Activated CD4-positive, alpha-beta T cell treated with anti-CD3 and anti-CD28 coated beads, Interleukin-2, amount 10 ng/mL, durations not matched to agents 7 days and 5 days (primary cell): ENCODE results near the gene XPR1. TPM values are rescaled to one million over a fixed set of nuclear protein-coding genes. Genes with fewer than 3 reads are reported as not detected.
"Not testable (repeated sequence)": the region's sequence is repeated elsewhere in the genome, so short reads cannot be mapped to it uniquely, and the experiment has no call there.

Experiments used
- CTCF ChIA-PET: fragments of 350-600 bp; sonication (Branson Sonifier 250); formaldehyde crosslinking; loops from one replicate; lab custom pipeline; 2021; ENCODE audit warnings: antibody characterized with exemption; lab: Charles Lee
- POLR2A ChIA-PET: fragments of 350-600 bp; sonication (Branson Sonifier 250); formaldehyde crosslinking; loops from one replicate; lab custom pipeline; 2021; ENCODE audit warnings: antibody characterized with exemption; lab: Charles Lee
- DNase-seq: peaks from one replicate; pipeline ENCODE4 v3.0.0-alpha.2; 2020
- H3K27ac Mint-ChIP-seq: one replicate; pipeline ENCODE4 v1.8.0; 2021; ENCODE audit warnings: mild to moderate bottlenecking, moderate library complexity, mixed read lengths
- H3K27me3 Mint-ChIP-seq: one replicate; pipeline ENCODE4 v1.8.0; 2021; ENCODE audit warnings: mixed read lengths
- H3K36me3 Mint-ChIP-seq: one replicate; pipeline ENCODE4 v1.8.0; 2021; ENCODE audit warnings: low read depth, mixed read lengths
- H3K4me1 Mint-ChIP-seq: one replicate; pipeline ENCODE4 v1.8.0; 2021; ENCODE audit warnings: mixed read lengths
- H3K4me3 Mint-ChIP-seq: one replicate; pipeline ENCODE4 v1.8.0; 2021; ENCODE audit warnings: mild to moderate bottlenecking, moderate library complexity, mixed read lengths
- H3K9me3 Mint-ChIP-seq: one replicate; pipeline ENCODE4 v1.8.0; 2021; ENCODE audit warnings: mixed read lengths
- total RNA-seq, 2 experiments: library from RNA; stranded (reverse); gene quantifications; one replicate each; pipeline ENCODE4 v1.2.3, GENCODE V29; 2021

Gene XPR1
- total RNA-seq, 2 experiments from 2014 or later: 18.0 to 20.5 TPM

GRCh38 chr1:180720753-180721152 is 88.9 kb downstream of the XPR1 start:
- no peak overlapping the region for H3K27ac Mint-ChIP-seq
- no peaks in the 10 kb centered on the region for H3K27me3 Mint-ChIP-seq
- no peak for DNase-seq
- H3K4me3 Mint-ChIP-seq: no peak overlapping the region
- no peaks in the 10 kb centered on the region for H3K4me1 Mint-ChIP-seq
- POLR2A ChIA-PET: no interaction called here
- peaks cover 4% of the 10 kb centered on the region for H3K9me3 Mint-ChIP-seq
- peaks cover 2% of the 10 kb centered on the region for H3K36me3 Mint-ChIP-seq
- CTCF ChIA-PET: no interaction called here

- Mint-ChIP-seq H3K27me3 (no peaks in the 10 kb centered on the region), H3K9me3 (peaks cover 12% of the 10 kb centered on the region), H3K4me3 (no peak overlapping the region), H3K4me1 (no peaks in the 10 kb centered on the region), H3K36me3 (peaks cover 2% of the 10 kb centered on the region), H3K27ac (no peak overlapping the region)
- ChIA-PET POLR2A (no interaction called here), CTCF (no interaction called here)
- DNase-seq: no peak
Observed at GRCh38 chr1:180722586-180722985, 90.8 kb downstream of the XPR1 start.

GRCh38 chr1:180724055-180724454 is 92.2 kb downstream of the XPR1 start:
- H3K27me3 Mint-ChIP-seq: no peaks in the 10 kb centered on the region
- DNase-seq: no peak
- no peaks in the 10 kb centered on the region for H3K4me1 Mint-ChIP-seq
- ChIA-PET POLR2A (no interaction called here), CTCF (no interaction called here)
- H3K9me3 Mint-ChIP-seq: peaks cover 20% of the 10 kb centered on the region
- H3K27ac Mint-ChIP-seq: no peak overlapping the region
- H3K4me3 Mint-ChIP-seq: no peak overlapping the region
- peaks cover 6% of the 10 kb centered on the region for H3K36me3 Mint-ChIP-seq

- CTCF ChIA-PET, DNase-seq, POLR2A ChIA-PET: not testable (repeated sequence)
Observed at GRCh38 chr1:180726024-180726423, 94.2 kb downstream of the XPR1 start.

GRCh38 chr1:180727751-180728150 is 95.9 kb downstream of the XPR1 start:
- H3K4me3 Mint-ChIP-seq, H3K4me1 Mint-ChIP-seq, H3K27ac Mint-ChIP-seq, H3K27me3 Mint-ChIP-seq, POLR2A ChIA-PET, DNase-seq, CTCF ChIA-PET: not testable (repeated sequence)
- Mint-ChIP-seq H3K9me3 (peaks cover 39% of the 10 kb centered on the region), H3K36me3 (peaks cover 10% of the 10 kb centered on the region)

More at GRCh38 chr1:180726024-180726423, 94.2 kb downstream of the XPR1 start:
- H3K4me1 Mint-ChIP-seq, H3K27me3 Mint-ChIP-seq, H3K36me3 Mint-ChIP-seq, H3K4me3 Mint-ChIP-seq, H3K27ac Mint-ChIP-seq: not testable (repeated sequence)
- H3K9me3 Mint-ChIP-seq: peaks cover 32% of the 10 kb centered on the region

- POLR2A ChIA-PET: no interaction called here
- no peaks in the 10 kb centered on the region for H3K27me3 Mint-ChIP-seq
- no peak overlapping the region for H3K4me3 Mint-ChIP-seq
- H3K36me3 Mint-ChIP-seq: peaks cover 15% of the 10 kb centered on the region
- CTCF ChIA-PET: no interaction called here
- peaks cover 44% of the 10 kb centered on the region for H3K9me3 Mint-ChIP-seq
- no peak for DNase-seq
- H3K4me1 Mint-ChIP-seq: no peaks in the 10 kb centered on the region
- H3K27ac Mint-ChIP-seq: no peak overlapping the region
Observed at GRCh38 chr1:180728472-180729106, 96.8 kb downstream of the XPR1 start.

- Mint-ChIP-seq H3K36me3 (peaks cover 26% of the 10 kb centered on the region), H3K4me3 (no peak overlapping the region), H3K4me1 (no peaks in the 10 kb centered on the region), H3K27me3 (no peaks in the 10 kb centered on the region), H3K9me3 (peaks cover 59% of the 10 kb centered on the region), H3K27ac (no peak overlapping the region)
- POLR2A ChIA-PET: no interaction called here
- DNase-seq: no peak
- CTCF ChIA-PET: no interaction called here
Observed at GRCh38 chr1:180731131-180731530, 99.3 kb downstream of the XPR1 start.

GRCh38 chr1:180732866-180733265 is 101.0 kb downstream of the XPR1 start:
- peaks cover 27% of the 10 kb centered on the region for H3K36me3 Mint-ChIP-seq
- ChIA-PET POLR2A (no interaction called here), CTCF (no interaction called here)
- no peak overlapping the region for H3K4me3 Mint-ChIP-seq
- no peak overlapping the region for H3K27ac Mint-ChIP-seq
- no peak for DNase-seq
- H3K27me3 Mint-ChIP-seq: no peaks in the 10 kb centered on the region
- H3K9me3 Mint-ChIP-seq: peaks cover 60% of the 10 kb centered on the region
- no peaks in the 10 kb centered on the region for H3K4me1 Mint-ChIP-seq

GRCh38 chr1:180734366-180734765 is 102.5 kb downstream of the XPR1 start:
- H3K9me3 Mint-ChIP-seq: peaks cover 53% of the 10 kb centered on the region
- POLR2A ChIA-PET: no interaction called here

GRCh38 chr1:180742663-180743062 is 110.8 kb downstream of the XPR1 start:
- DNase-seq: no peak
- Mint-ChIP-seq H3K36me3 (peaks cover 27% of the 10 kb centered on the region), H3K9me3 (peaks cover 33% of the 10 kb centered on the region), H3K27me3 (no peaks in the 10 kb centered on the region), H3K4me3 (no peak overlapping the region), H3K27ac (no peak overlapping the region), H3K4me1 (no peaks in the 10 kb centered on the region)
- ChIA-PET CTCF (no interaction called here), POLR2A (no interaction called here)

More at GRCh38 chr1:180734366-180734765, 102.5 kb downstream of the XPR1 start:
- Mint-ChIP-seq H3K27ac (no peak overlapping the region), H3K4me3 (no peak overlapping the region), H3K4me1 (no peaks in the 10 kb centered on the region), H3K27me3 (no peaks in the 10 kb centered on the region), H3K36me3 (peaks cover 24% of the 10 kb centered on the region)
- DNase-seq: no peak
- CTCF ChIA-PET: no interaction called here

GRCh38 chr1:180743868-180744267 is 112.0 kb downstream of the XPR1 start:
- DNase-seq: no peak
- Mint-ChIP-seq H3K27me3 (no peaks in the 10 kb centered on the region), H3K4me3 (no peak overlapping the region), H3K27ac (no peak overlapping the region), H3K4me1 (no peaks in the 10 kb centered on the region), H3K9me3 (peaks cover 30% of the 10 kb centered on the region), H3K36me3 (peaks cover 23% of the 10 kb centered on the region)
- POLR2A ChIA-PET: no interaction called here
- CTCF ChIA-PET: no interaction called here

GRCh38 chr1:180745098-180745497 is 113.3 kb downstream of the XPR1 start:
- Mint-ChIP-seq H3K27me3 (no peaks in the 10 kb centered on the region), H3K36me3 (peaks cover 22% of the 10 kb centered on the region), H3K4me1 (no peaks in the 10 kb centered on the region), H3K9me3 (peaks cover 30% of the 10 kb centered on the region), H3K4me3 (no peak overlapping the region), H3K27ac (no peak overlapping the region)
- no peak for DNase-seq
- ChIA-PET CTCF (no interaction called here), POLR2A (no interaction called here)

- Mint-ChIP-seq H3K27ac (no peak overlapping the region), H3K36me3 (no peaks in the 10 kb centered on the region), H3K4me1 (no peaks in the 10 kb centered on the region), H3K27me3 (no peaks in the 10 kb centered on the region), H3K9me3 (no peaks in the 10 kb centered on the region), H3K4me3 (no peak overlapping the region)
- POLR2A ChIA-PET: no interaction called here
- DNase-seq: no peak
- CTCF ChIA-PET: no interaction called here
Observed at GRCh38 chr1:180751921-180752320, 120.1 kb downstream of the XPR1 start.

- Mint-ChIP-seq H3K9me3 (no peaks in the 10 kb centered on the region), H3K27me3 (no peaks in the 10 kb centered on the region), H3K4me3 (no peak overlapping the region), H3K27ac (no peak overlapping the region), H3K36me3 (no peaks in the 10 kb centered on the region), H3K4me1 (no peaks in the 10 kb centered on the region)
- ChIA-PET CTCF (no interaction called here), POLR2A (no interaction called here)
- no peak for DNase-seq
Observed at GRCh38 chr1:180754453-180754852, 122.6 kb downstream of the XPR1 start.
